BJ (cell line): ENCODE measurements around the gene TMEM52. TPM values are rescaled to one million over a fixed set of nuclear protein-coding genes. Genes with fewer than 3 reads are reported as not detected.

ENCODE experiments used
- CTCF ChIA-PET: fragments of 350-600 bp; formaldehyde crosslinking; extraction: SDS; loops from one replicate; lab custom pipeline; 2021; ENCODE audit warnings: antibody characterized with exemption, inconsistent platforms; lab: Yijun Ruan, JAX
- POLR2A ChIA-PET: fragments of 300-600 bp; sonication (Branson Sonifier 250); formaldehyde crosslinking; extraction: SDS; loops from one replicate; lab custom pipeline; 2021; ENCODE audit warnings: antibody characterized with exemption; lab: Charles Lee
- DNase-seq: peaks from one replicate; pipeline ENCODE4 v3.0.0-alpha.2; 2011; ENCODE audit warnings: low read depth
- H3K27me3 ChIP-seq: 2 replicates; pipeline ENCODE4 v1.6.0; 2011; ENCODE audit warnings: low read length; ENCODE audit not compliant: control insufficient read depth, insufficient read depth
- H3K36me3 ChIP-seq: 2 replicates; pipeline ENCODE4 v1.5.1; 2011; ENCODE audit warnings: low read length; ENCODE audit not compliant: control insufficient read depth, insufficient read depth
- H3K4me3 ChIP-seq: 2 replicates; pipeline ENCODE4 v1.5.1; 2011; ENCODE audit warnings: low read depth, mild to moderate bottlenecking, control low read depth, low read length
- CTCF ChIP-seq: IDR thresholded peaks from 2 replicates; pipeline ENCODE4 v1.5.1; 2011; ENCODE audit warnings: low read depth, mild to moderate bottlenecking, control low read depth, inconsistent platforms, low read length, moderate library complexity; ENCODE audit not compliant: insufficient read depth
- polyA plus RNA-seq: library from polyadenylated mRNA; depleted of rRNA; stranded (reverse); fragments of >200 nt; gene quantifications from 2 replicates; pipeline ENCODE4 v1.2.3, GENCODE V29; 2011

Gene TMEM52
- polyA plus RNA-seq, 1 experiment = 1.0 TPM

GRCh38 chr1:1898246-1898933, 20.7 kb downstream of the TMEM52 start:
- CTCF ChIA-PET = interaction anchor here (1.0 to 2.5 kb wide), 3 partner anchors 9 to 109 kb away, joined by 3 to 10 read pairs (median 3); no protein-coding TSS in a partner anchor
- no peak for TF ChIP-seq CTCF
- Histone ChIP-seq H3K27me3 (no peaks in the 10 kb centered on the region), H3K4me3 (no peak overlapping the region), H3K36me3 (no peaks in the 10 kb centered on the region)
- POLR2A ChIA-PET = no interaction called here
- DNase-seq = no peak

GRCh38 chr1:1895456-1896336, 23.4 kb downstream of the TMEM52 start:
- DNase-seq = no peak
- Histone ChIP-seq H3K27me3 (no peaks in the 10 kb centered on the region), H3K36me3 (no peaks in the 10 kb centered on the region), H3K4me3 (no peak overlapping the region)
- CTCF ChIA-PET = interaction anchor here (0.7 to 1.8 kb wide), 3 partner anchors 10 to 12 kb away, joined by 4 to 8 read pairs (median 4); no protein-coding TSS in a partner anchor
- POLR2A ChIA-PET = no interaction called here
- TF ChIP-seq CTCF = no peak

- ChIA-PET CTCF (interaction anchor here (0.8 to 1.8 kb wide), 2 partner anchors 11 to 13 kb away, joined by 4 to 8 read pairs; no protein-coding TSS in a partner anchor), POLR2A (no interaction called here)
- Histone ChIP-seq H3K36me3 (no peaks in the 10 kb centered on the region), H3K4me3 (no peak overlapping the region), H3K27me3 (no peaks in the 10 kb centered on the region)
- no peak for DNase-seq
- no peak for TF ChIP-seq CTCF
These were observed 24.0 kb downstream of the TMEM52 start for GRCh38 chr1:1895060-1895418.

- Histone ChIP-seq H3K27me3 (no peaks in the 10 kb centered on the region), H3K36me3 (no peaks in the 10 kb centered on the region), H3K4me3 (no peak overlapping the region)
- POLR2A ChIA-PET = no interaction called here
- CTCF ChIA-PET = interaction anchor here (0.8 to 1.8 kb wide), 2 partner anchors 11 to 13 kb away, joined by 4 to 8 read pairs; no protein-coding TSS in a partner anchor
- no peak for TF ChIP-seq CTCF
- no peak for DNase-seq
These were observed 24.6 kb downstream of the TMEM52 start for GRCh38 chr1:1894354-1895059.
